Duodenal mucosa (tissue), 2 donors: ENCODE results near the gene SGCB.
"Not testable (repeated sequence)": the region's sequence is repeated elsewhere in the genome, so short reads cannot be mapped to it uniquely, and the experiment has no call there.

ENCODE experiments used
- H3K27ac ChIP-seq: one replicate; pipeline ENCODE4 v1.7.0; 2013; ENCODE audit warnings: low read depth, low read length
- H3K27me3 ChIP-seq, 2 donors: one replicate each; pipeline ENCODE4 v1.7.0; 2013; ENCODE audit warnings: low read length in 2 of 2, control low read depth in 1 of 2; ENCODE audit not compliant: insufficient read depth in 2 of 2, control insufficient read depth in 1 of 2
- H3K36me3 ChIP-seq, 2 donors: one replicate each; pipeline ENCODE4 v1.7.0; 2013; ENCODE audit warnings: low read length in 2 of 2, control low read depth in 1 of 2; ENCODE audit not compliant: insufficient read depth in 2 of 2, control insufficient read depth in 1 of 2
- H3K4me1 ChIP-seq, 2 donors: one replicate each; pipeline ENCODE4 v1.7.0; 2013; ENCODE audit warnings: low read length in 2 of 2, control low read depth in 1 of 2; ENCODE audit not compliant: insufficient read depth in 2 of 2, control insufficient read depth in 1 of 2
- H3K4me3 ChIP-seq, 2 donors: one replicate each; pipeline ENCODE4 v1.7.0; 2013; ENCODE audit warnings: low read length in 2 of 2, low read depth in 1 of 2
- H3K9ac ChIP-seq, 2 donors: one replicate each; pipeline ENCODE4 v1.7.0; 2013; ENCODE audit warnings: low read length in 2 of 2, low read depth in 1 of 2
- H3K9me3 ChIP-seq, 2 donors: one replicate each; pipeline ENCODE4 v1.7.0; 2013; ENCODE audit warnings: low read length in 2 of 2, control low read depth in 1 of 2; ENCODE audit not compliant: control insufficient read depth in 1 of 2

SGCB gene, protein sequence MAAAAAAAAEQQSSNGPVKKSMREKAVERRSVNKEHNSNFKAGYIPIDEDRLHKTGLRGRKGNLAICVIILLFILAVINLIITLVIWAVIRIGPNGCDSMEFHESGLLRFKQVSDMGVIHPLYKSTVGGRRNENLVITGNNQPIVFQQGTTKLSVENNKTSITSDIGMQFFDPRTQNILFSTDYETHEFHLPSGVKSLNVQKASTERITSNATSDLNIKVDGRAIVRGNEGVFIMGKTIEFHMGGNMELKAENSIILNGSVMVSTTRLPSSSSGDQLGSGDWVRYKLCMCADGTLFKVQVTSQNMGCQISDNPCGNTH

GRCh38 chr4:52038103-52038912 is at the start of gene SGCB:
TSS of gene SGCB (minus strand) at chr4:52038299. CDS start at chr4:52038259, 40 bp downstream.
- peaks cover 23% of the 10 kb centered on the region in 2 donors for H3K4me1 ChIP-seq
- H3K9ac ChIP-seq: peak within 1 kb of the TSS; percentile 51 to 68
- peak within 1 kb of the TSS; percentile 80 to 85 for H3K4me3 ChIP-seq
- H3K27me3 ChIP-seq: no peaks in the 10 kb centered on the region
- H3K9me3 ChIP-seq: no peaks in the 10 kb centered on the region
- H3K27ac ChIP-seq: no peak within 1 kb of the TSS
- no peaks in the 10 kb centered on the region for H3K36me3 ChIP-seq

DNA sequence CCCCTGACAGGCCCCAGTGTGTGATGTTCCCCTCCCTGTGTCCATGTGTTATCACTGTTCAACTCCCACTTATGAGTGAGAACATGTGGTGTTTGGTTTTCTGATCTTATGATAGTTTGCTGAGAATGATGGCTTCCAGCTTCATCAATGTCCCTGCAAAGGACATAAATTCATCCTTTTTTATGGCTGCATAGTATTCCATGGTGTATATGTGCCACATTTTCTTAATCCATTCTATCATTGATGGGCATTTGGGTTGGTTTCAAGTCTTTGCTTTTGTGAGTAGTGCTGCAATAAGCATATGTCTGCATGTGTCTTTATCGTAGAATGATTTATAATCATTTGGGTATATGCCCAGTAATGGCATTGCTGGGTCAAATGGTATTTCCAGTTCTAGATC is 48.3 kb upstream of the SGCB start:
- not testable (repeated sequence) for H3K27ac ChIP-seq, H3K9me3 ChIP-seq, H3K36me3 ChIP-seq, H3K9ac ChIP-seq, H3K4me1 ChIP-seq, H3K4me3 ChIP-seq, H3K27me3 ChIP-seq

GRCh38 chr4:52081216-52081615 is 43.1 kb upstream of the SGCB start:
- no peaks in the 10 kb centered on the region for H3K4me1 ChIP-seq
- H3K9me3 ChIP-seq: no peaks in the 10 kb centered on the region
- no peak overlapping the region for H3K9ac ChIP-seq
- H3K4me3 ChIP-seq: no peak overlapping the region
- H3K36me3 ChIP-seq: no peaks in the 10 kb centered on the region
- H3K27ac ChIP-seq: no peak overlapping the region
- H3K27me3 ChIP-seq: no peaks in the 10 kb centered on the region

DNA sequence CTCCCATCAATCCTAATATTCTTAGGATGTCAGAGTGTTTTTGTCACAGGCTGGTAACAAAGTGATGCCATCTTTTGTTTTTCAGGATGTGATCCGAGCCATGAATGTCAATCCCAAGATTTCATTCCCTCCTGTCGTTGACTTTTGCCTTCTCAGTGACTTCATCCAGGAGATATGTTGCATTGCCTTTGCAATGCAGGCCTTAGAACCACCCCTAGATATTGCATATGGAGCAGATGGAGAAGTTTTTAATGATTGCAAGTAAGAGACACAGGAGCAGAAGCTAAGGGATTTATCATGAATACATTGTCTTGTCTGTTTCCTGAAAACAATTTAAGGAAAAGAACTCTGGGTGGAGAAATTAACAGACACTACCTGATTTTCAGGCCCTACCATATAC is 41.6 kb upstream of the SGCB start:
- Histone ChIP-seq H3K9me3 (no peaks in the 10 kb centered on the region), H3K4me3 (no peak overlapping the region), H3K36me3 (no peaks in the 10 kb centered on the region), H3K27ac (no peak overlapping the region), H3K4me1 (no peaks in the 10 kb centered on the region), H3K27me3 (no peaks in the 10 kb centered on the region), H3K9ac (no peak overlapping the region)

- Histone ChIP-seq H3K9ac (no peak overlapping the region), H3K4me1 (no peaks in the 10 kb centered on the region), H3K4me3 (peak overlapping the region in 1 of 2 donors; percentile 37), H3K9me3 (no peaks in the 10 kb centered on the region), H3K27me3 (no peaks in the 10 kb centered on the region), H3K36me3 (no peaks in the 10 kb centered on the region), H3K27ac (no peak overlapping the region)
Observed at GRCh38 chr4:52076731-52077130, 38.6 kb upstream of the SGCB start.

GRCh38 chr4:52071791-52072546 is 33.9 kb upstream of the SGCB start:
- H3K4me3 ChIP-seq: peak overlapping the region in 1 of 2 donors; percentile 18
- H3K27me3 ChIP-seq: no peaks in the 10 kb centered on the region
- no peaks in the 10 kb centered on the region for H3K36me3 ChIP-seq
- no peaks in the 10 kb centered on the region for H3K9me3 ChIP-seq
- no peak overlapping the region for H3K27ac ChIP-seq
- no peak overlapping the region for H3K9ac ChIP-seq
- H3K4me1 ChIP-seq: no peaks in the 10 kb centered on the region

DNA sequence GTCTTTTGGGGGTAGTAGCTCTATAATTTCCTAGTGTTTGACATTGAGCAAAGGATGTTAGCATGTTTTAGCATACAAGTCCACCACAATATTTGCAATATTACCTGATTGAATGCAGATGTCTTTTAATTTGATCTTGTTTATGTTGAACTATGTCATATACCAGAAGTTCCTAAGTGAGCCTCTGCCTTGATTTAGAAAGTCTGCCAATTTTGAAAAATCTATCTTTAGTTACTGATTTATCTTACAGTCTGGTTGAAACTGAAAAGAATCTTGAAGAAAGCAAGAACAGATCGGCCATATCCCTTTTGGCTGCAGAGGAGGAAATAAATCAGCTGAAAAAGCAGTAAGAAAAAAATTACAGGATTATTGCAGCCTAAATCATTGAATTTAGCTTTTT is 31.5 kb upstream of the SGCB start:
- no peaks in the 10 kb centered on the region for H3K27me3 ChIP-seq
- no peak overlapping the region for H3K4me3 ChIP-seq
- H3K9me3 ChIP-seq: no peaks in the 10 kb centered on the region
- no peak overlapping the region for H3K27ac ChIP-seq
- no peak overlapping the region for H3K9ac ChIP-seq
- H3K36me3 ChIP-seq: no peaks in the 10 kb centered on the region
- H3K4me1 ChIP-seq: no peaks in the 10 kb centered on the region

GRCh38 chr4:52059372-52059771 is 21.3 kb upstream of the SGCB start:
- no peak overlapping the region for H3K27ac ChIP-seq
- no peak overlapping the region for H3K4me3 ChIP-seq
- H3K9me3 ChIP-seq: no peaks in the 10 kb centered on the region
- no peak overlapping the region for H3K9ac ChIP-seq
- no peaks in the 10 kb centered on the region for H3K36me3 ChIP-seq
- H3K4me1 ChIP-seq: peaks cover 13 to 14% of the 10 kb centered on the region in 2 donors
- no peaks in the 10 kb centered on the region for H3K27me3 ChIP-seq

- no peaks in the 10 kb centered on the region for H3K9me3 ChIP-seq
- H3K4me3 ChIP-seq: no peak overlapping the region
- H3K9ac ChIP-seq: no peak overlapping the region
- H3K4me1 ChIP-seq: peaks cover 13 to 14% of the 10 kb centered on the region in 2 donors
- no peak overlapping the region for H3K27ac ChIP-seq
- peaks cover 0 to 3% of the 10 kb centered on the region in 2 donors for H3K27me3 ChIP-seq
- H3K36me3 ChIP-seq: no peaks in the 10 kb centered on the region
Observed at GRCh38 chr4:52058275-52058674, 20.2 kb upstream of the SGCB start.

GRCh38 chr4:52057196-52057595 is 19.1 kb upstream of the SGCB start:
- no peak overlapping the region for H3K27ac ChIP-seq
- H3K9me3 ChIP-seq: no peaks in the 10 kb centered on the region
- H3K36me3 ChIP-seq: no peaks in the 10 kb centered on the region
- H3K27me3 ChIP-seq: peaks cover 0 to 4% of the 10 kb centered on the region in 2 donors
- H3K9ac ChIP-seq: no peak overlapping the region
- peaks cover 20% of the 10 kb centered on the region in 2 donors for H3K4me1 ChIP-seq
- no peak overlapping the region for H3K4me3 ChIP-seq
